HG03103 (cell line): ENCODE data around the gene FBXO21.
"Not testable (repeated sequence)": the region's sequence is repeated elsewhere in the genome, so short reads cannot be mapped to it uniquely, and the experiment has no call there.

Source experiments
- ATAC-seq: cut with Tn5 transposase; IDR thresholded peaks from one replicate; pipeline ENCODE4 v1.9.1; 2021; ENCODE audit warnings: low read depth; ENCODE audit not compliant: unreplicated experiment

Gene FBXO21

DNA sequence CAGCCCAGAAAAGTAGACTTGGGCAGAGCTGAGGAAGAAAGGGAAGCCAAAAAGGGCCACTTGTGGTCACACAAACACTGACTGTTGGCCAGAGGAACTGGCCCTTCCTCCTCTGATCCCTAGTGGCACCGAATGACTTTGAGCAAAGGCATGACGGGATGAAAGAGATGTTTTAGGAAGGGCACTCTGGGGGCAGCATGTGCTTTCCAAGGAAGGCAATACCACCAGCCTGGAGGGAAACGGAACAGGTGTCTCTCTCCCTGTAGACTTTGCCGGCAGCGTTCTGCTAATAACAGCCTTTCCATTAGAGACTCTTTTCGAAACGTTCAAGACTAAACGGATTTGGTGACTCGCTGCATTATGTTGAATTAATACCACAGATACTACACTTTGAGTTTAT, 12.3 kb upstream of the FBXO21 start:
- no peak for ATAC-seq

- no peak for ATAC-seq
Measured at GRCh38 chr12:117202033-117202432, 11.8 kb upstream of the FBXO21 start.

- not testable (repeated sequence) for ATAC-seq
Measured at GRCh38 chr12:117199956-117200744, 9.9 kb upstream of the FBXO21 start.

DNA sequence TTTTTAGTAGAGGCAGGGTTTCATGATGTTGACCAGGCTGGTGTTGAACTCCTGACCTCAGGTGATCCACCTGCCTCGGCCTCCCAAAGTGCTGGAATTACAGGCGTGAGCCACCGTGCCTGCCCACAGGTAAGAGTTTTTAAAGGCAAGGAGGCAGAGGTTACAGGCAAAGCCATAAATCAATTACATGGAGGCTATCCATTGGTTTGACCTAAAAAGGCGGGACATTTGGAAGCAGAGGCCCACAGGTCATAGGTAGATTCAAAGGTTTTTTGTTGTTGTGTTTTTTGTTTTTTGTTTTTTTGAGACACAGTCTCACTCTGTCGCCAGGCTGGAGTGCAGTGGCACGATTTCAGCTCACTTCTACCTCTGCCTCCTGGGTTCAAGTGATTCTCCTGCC, 6.1 kb upstream of the FBXO21 start:
- ATAC-seq, result not testable (repeated sequence)

DNA sequence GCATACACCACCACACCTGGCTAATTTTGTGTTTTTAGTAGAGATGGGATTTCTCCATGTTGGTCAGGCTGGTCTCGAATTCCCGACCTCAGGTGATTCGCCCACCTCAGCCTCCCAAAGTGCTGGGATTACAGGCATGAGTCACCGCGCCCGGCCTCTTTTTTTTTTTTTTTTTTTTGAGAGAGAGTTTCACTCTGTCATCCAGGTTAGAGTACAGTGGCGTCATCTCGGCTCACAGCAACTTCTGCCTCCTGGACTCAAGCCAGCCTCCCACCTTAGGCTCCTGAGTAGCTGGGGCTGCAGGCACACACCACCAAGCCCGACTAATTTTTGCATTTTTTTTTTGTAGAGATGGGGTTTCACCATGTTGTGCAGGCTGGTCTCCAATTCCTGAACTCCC, 4.8 kb upstream of the FBXO21 start:
- ATAC-seq, result not testable (repeated sequence)

DNA sequence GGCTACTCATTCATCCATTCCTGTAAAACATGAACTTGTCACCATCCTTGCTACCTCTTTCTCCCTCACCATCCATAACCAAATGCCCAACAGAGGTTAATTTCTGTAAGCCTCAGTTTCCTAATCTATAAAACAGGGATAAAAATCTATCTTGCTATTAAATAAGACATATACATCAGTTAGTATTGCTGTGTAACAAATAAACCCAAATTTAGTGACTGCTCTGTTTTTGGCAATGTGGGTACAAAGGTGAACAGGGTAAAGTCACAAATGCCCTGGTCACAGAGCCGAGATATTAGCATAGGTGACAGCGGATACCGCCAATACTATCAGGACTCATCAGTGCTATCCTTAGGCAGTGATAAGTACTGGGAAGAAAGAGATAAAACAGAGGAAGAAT, 3.6 kb upstream of the FBXO21 start:
- no peak for ATAC-seq

GRCh38 chr12:117192581-117192980, 2.3 kb upstream of the FBXO21 start:
- not testable (repeated sequence) for ATAC-seq

- no peak for ATAC-seq
Measured at GRCh38 chr12:117192057-117192456, 1.8 kb upstream of the FBXO21 start.

DNA sequence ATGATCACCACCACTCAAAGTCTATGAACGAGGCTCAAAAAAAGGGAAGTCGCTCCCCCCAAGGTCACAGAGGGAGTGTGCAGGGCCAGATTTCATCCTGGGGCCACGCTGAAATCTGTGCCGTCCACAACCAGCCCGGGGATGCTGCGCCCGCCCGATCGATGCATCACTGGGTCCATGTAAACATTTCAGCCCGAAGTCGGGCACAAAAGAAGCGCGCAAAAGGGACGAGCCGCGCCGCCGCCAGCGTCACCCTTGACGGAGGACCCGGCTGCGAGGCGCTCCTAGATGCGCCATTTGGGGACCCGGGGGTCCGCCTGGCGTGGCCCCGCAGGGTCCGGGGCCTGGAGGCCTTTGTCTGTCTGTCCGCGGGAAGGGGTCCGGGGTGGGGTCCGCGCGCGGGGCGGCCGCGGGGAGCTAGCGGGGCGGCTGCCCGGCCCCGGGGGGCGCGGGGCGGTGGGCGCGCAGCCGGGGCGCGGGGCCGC, 503 bp downstream of the FBXO21 start:
- ATAC-seq, result peak; percentile 30

DNA sequence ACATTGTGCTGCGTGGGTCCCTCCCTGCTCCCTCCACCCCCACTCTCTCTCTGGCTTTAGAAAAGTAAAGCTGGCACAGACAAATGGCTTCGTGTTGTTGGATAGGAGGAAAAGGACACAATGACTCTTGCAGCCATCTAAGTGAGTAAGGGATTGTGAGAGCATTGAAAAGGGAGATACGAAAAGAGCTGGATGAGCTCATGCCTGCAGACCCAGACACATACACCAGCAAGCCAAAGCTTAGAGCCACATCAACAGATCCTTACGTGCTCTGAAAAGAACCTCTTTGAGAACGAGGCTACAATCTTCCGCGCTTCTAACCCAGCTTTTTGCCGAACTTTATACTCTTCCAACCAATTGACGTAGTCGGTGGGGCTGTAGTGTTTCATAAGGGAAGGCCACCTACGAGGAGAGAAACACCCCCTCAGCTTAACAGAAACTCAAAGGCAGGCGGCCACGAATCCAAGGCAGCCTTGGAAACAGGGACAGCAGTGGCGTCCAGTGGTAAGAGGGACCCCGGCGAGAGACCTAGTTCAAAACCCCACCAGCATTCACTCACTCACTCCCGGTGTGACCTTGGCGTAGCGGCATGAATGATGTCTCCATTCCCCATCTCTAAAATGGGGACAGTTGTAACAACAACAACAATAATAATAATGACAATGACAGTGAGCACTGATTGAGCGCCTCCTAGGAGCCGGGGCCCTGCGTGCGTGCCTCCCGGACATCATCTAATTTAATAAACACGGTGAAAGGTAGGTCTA, 1.1 kb downstream of the FBXO21 start:
- ATAC-seq, result no peak

DNA sequence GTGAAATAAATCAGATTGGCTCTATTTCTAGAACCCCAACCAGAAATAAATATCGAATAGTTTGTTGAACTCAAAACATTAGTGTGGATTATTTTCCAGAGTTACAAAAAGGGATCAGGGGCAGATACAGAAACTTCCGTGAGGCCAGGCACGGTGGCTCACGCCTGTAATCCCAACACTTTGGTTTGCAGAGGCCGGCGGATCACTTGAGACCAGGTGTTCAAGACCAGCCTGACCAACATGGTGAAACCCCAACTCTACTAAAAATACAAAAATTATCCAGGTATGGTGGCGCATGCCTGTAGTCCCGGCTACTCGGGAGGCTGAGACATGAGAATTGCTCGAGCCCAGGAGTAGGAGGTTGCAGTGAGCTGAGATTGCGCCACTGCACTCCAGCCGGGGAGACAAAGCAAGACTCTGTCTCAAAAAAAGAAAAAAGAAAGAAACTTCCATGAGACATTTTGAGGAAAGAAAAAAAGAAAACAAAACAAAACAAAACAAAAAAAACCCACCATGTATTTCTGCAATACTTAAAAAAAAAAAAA, 2.1 kb downstream of the FBXO21 start:
- ATAC-seq, result no peak

GRCh38 chr12:117187421-117187820, 2.8 kb downstream of the FBXO21 start:
- ATAC-seq, result no peak

GRCh38 chr12:117182866-117183265, 7.4 kb downstream of the FBXO21 start:
- no peak for ATAC-seq

- ATAC-seq, result not testable (repeated sequence)
Measured at GRCh38 chr12:117181468-117181843, 8.8 kb downstream of the FBXO21 start.

DNA sequence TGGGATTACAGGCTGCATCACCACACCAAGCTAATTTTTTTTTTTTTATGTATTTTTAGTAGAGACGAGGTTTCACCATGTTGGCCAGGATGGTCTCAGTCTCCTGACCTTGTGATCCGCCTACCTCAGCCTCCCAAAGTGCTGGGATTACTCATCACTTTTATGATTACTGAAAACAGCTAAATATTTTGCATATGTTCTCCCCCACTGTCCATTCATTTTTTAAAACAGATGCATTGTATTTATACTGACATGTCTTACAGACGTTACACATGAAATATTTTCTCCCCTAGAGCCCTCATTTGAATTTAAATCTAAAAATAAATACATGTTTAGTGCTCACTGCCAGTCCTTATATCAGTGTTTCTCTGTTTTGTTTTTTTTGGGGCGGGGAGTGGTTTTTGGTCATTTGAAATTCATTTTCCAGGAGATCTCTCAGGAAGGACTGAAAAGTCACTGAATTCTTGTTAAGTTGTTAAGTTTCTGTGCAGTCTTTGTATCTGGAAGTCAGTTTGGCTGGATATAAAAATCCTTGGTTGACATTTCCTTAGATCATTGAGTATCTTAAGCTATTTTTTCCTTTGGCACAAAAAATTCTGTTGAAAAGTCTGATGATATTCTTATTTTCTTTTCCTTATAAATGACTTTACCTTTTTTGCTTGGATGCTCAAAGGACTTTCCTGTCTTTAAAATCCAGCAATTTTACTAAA, 9.4 kb downstream of the FBXO21 start:
- ATAC-seq, result no peak

- ATAC-seq, result no peak
Measured at GRCh38 chr12:117178745-117179144, 11.5 kb downstream of the FBXO21 start.

GRCh38 chr12:117178301-117178700, 12.0 kb downstream of the FBXO21 start:
- no peak for ATAC-seq

- no peak for ATAC-seq
Measured at GRCh38 chr12:117172168-117172567, 18.1 kb downstream of the FBXO21 start.

DNA sequence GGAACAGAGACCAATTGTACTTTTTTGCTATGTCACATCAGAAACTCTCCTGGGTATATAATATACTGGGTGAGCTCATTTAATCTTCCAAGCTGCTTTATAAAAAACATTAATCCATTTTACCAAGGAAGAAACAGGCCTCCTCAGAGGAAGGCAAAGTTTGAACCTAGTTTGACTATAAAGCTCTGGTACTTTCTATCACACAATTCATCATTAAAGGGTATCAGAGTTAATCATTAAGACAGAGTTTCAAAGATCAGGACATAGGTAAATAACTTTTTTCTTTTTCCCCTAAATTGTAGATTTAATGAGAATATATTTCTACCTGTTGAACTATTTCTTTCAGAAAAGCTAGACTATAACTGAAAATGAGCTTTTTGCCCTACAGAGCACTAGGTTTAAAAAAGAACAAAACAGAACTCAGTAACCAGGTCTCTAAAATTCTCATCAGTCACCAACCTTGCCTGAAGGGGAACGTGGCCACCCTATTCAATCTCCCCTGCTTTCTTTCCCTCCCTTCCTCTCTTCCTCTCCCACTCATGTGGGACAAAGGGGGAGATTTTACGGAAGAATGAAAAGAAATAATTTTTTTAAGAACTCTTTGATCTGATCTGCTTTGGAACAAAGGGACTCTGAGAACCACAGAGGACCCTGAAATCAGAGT, 18.6 kb downstream of the FBXO21 start:
- no peak for ATAC-seq

GRCh38 chr12:117169548-117169947, 20.7 kb downstream of the FBXO21 start:
- ATAC-seq, result no peak
